ENCODE measurements around the gene HIGD1A.

The HIGD1A gene

DNA sequence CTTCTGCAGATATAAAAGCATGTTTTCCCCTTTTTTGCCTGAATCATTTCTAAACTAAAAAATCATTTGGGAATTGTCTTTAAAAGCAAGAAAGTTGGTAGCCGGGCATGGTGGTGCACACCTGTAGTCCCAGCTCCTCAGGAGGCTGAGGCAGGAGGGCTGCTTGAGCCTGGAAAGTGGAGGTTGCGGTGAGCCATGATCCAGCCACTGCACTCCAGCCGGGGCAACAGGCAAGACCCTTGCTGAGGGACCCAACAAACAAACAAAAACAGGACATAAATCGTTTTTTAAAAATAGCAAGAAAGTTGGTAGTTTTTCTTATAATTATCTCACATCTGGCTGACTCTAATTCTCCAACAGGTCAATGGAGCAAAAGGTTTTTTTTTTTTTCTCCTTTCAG, 2.5 kb downstream of the HIGD1A start:
- DNase-seq (ENCODE audit: low read depth) = no peak
- H3K4me3 ChIP-seq (ENCODE audit: control insufficient read depth, low read depth, low read length) = no peak overlapping the region
- TF ChIP-seq, protein P1, sequence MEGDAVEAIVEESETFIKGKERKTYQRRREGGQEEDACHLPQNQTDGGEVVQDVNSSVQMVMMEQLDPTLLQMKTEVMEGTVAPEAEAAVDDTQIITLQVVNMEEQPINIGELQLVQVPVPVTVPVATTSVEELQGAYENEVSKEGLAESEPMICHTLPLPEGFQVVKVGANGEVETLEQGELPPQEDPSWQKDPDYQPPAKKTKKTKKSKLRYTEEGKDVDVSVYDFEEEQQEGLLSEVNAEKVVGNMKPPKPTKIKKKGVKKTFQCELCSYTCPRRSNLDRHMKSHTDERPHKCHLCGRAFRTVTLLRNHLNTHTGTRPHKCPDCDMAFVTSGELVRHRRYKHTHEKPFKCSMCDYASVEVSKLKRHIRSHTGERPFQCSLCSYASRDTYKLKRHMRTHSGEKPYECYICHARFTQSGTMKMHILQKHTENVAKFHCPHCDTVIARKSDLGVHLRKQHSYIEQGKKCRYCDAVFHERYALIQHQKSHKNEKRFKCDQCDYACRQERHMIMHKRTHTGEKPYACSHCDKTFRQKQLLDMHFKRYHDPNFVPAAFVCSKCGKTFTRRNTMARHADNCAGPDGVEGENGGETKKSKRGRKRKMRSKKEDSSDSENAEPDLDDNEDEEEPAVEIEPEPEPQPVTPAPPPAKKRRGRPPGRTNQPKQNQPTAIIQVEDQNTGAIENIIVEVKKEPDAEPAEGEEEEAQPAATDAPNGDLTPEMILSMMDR (IDR thresholded peaks at IDR 0.05; ENCODE audit: control insufficient read depth, insufficient read depth, low read depth, low read length, missing control alignments) = no peak

DNA sequence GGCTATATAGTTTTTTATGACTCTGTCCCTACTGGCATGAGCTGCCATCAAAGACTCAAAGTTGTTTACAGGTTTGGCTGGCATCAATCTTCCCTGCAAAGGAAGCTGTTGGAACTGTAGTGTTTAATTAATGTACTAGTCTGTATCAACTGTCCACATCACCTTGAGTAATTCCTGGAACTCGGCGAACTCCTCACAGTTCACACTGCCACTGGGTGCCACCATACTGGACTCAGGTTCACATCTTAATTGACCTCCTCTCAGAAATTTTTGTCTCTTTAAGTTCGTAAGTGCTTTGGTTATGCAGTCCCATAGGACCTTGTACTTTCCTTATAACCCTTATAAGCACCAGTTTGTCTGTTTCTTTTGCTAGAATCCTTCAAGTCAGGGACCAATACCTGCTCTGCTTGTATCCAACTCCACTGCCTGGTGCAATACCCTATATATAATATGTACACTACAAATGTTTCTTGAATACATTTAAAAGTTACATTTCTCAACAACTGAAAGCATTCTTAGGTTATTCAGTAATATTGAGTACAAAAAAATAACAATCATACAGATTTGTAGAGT, 3.2 kb downstream of the HIGD1A start:
- DNase-seq (ENCODE audit: low read depth) = no peak
- TF ChIP-seq, protein P1 (IDR thresholded peaks at IDR 0.05; ENCODE audit: control insufficient read depth, insufficient read depth, low read depth, low read length, missing control alignments) = no peak
- H3K4me3 ChIP-seq (ENCODE audit: control insufficient read depth, low read depth, low read length) = no peak overlapping the region

DNA sequence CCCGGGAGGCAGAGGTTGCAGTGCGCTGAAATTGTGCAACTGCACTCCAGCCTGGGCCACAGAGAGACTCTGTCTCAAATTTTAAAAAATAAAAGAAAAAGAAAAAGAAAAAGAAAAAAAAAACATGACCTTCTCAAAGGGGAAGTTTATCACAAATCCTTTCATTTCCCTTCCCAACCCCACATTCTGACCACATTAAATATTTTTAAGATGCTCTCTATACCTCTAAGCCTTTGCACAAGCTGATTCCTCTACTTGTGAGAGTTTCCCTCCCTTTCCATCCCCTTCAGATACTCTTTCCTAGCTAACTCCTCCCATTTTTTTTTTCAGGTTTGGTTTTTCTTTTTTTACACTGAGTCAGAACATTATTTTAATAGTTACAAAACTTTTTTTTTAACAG, 4.0 kb downstream of the HIGD1A start:
- TF ChIP-seq, protein P1 (IDR thresholded peaks at IDR 0.05; ENCODE audit: control insufficient read depth, insufficient read depth, low read depth, low read length, missing control alignments) = no peak
- no peak for DNase-seq (ENCODE audit: low read depth)
- H3K4me3 ChIP-seq (ENCODE audit: control insufficient read depth, low read depth, low read length) = no peak overlapping the region

DNA sequence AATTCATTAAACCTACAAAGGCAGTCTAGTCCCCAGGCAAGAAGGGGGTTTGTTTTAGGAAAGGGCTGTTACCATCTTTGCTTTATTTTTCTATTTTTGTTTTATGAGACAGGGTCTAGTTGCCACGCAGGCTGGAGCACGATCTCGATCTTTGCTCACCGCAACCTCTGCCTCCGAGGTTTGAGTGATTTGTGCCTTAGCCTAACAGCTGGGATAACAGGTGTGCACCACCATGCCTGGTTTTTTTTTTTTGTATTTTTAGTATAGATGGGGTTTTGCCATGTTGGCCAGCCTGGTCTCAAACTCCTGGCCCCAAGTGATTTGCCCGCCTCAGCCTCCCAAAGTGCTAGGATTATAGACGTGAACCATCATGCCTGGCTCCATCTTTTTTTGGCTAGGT, 4.9 kb downstream of the HIGD1A start:
- no peak for DNase-seq (ENCODE audit: low read depth)
- TF ChIP-seq, protein P1 (IDR thresholded peaks at IDR 0.05; ENCODE audit: control insufficient read depth, insufficient read depth, low read depth, low read length, missing control alignments) = no peak
- no peak overlapping the region for H3K4me3 ChIP-seq (ENCODE audit: control insufficient read depth, low read depth, low read length)

DNA sequence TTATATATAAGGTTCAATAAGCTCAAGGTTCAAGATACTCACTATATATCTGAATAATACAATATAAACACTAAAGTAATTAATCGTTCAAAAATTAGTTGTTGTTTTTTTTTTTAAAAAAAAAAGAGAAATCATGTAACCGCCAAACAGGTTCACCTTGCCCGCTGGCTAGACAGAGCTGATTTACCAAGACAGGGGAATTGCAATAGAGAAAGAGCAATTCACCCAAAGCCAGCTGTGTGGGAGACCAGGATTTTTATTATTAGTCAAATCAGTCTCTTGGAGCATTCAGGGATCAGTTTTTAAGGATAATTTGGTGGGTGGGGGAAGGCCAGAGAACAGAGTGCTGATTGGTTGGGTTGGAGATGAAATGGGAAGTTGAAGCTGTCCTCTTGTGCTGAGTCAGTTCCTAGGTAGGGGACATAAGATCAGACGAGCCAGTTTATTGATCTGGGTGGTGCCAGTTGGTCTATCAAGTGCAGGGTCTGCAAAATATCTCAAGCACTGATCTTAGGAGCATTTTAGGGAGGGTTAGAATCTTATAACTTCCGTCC, 7.9 kb downstream of the HIGD1A start:
- H3K4me3 ChIP-seq (ENCODE audit: control insufficient read depth, low read depth, low read length) = no peak overlapping the region
- DNase-seq (ENCODE audit: low read depth) = no peak
- TF ChIP-seq, protein P1 (IDR thresholded peaks at IDR 0.05; ENCODE audit: control insufficient read depth, insufficient read depth, low read depth, low read length, missing control alignments) = no peak

DNA sequence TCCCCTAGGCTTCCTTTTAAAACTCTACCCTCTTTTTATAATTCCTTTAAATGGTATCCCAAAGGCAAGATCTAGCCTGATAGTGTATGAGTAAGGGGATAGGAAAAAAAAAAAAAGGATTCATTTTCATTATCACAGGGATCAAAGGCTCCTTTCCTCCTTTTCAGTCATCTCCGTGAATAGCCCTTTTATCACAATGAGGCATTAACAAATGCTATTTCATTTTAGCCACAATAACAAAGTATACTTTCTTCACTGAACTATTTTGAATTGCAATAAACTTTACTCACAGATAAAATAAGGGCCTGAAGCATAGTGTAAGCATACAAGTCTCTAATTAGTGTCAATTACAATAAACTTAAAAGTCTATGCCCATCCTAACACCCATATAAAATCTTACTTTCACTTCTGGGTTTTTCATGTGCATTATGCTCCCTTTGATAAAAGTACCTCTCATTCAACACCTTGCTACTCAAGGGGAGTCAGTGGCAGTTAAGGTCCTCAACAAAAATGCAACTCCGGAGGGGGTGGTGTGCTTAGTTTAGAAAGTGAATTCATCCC, 8.6 kb downstream of the HIGD1A start:
- TF ChIP-seq, protein P1 (IDR thresholded peaks at IDR 0.05; ENCODE audit: control insufficient read depth, insufficient read depth, low read depth, low read length, missing control alignments) = no peak
- H3K4me3 ChIP-seq (ENCODE audit: control insufficient read depth, low read depth, low read length) = no peak overlapping the region
- no peak for DNase-seq (ENCODE audit: low read depth)
